ENCODE measurements around the gene ASCC1. TPM values are rescaled to one million over a fixed set of nuclear protein-coding genes. Genes with fewer than 3 reads are reported as not detected.

The ASCC1 gene
- total RNA-seq, 1 experiment from 2014 or later, result 51.3 TPM

DNA sequence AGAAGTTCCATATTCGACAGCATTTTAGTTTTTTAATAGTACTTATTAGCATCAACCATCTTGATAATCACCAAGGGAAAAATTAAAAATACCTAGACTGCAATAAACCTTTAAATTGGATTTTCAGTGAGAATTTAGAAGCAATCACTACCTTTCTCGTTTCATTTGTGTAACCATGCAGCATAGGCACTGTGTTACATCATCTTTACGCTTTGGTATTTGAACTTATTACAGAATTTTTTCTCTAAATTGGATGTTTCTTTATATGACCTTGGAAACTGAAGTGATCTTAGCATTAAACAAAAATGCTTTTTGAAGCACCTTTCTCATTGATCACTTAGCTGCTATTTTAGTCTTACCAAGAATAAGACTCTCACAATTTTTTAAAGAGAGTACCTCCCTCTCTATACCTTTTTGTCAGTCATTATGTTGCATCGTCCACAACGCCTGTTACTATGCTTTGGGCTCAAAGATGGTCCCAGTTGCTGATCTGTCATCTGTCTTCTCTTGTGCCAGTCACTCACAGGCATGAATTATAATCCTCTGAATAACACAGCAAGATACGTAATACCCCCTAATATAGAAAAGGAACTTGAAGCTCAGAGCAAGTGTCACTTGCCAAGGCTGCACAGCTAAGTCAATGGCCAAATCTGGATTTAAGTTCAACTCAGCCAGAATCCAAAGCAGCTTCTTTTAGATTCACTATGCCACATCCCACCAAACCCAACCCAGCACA, 19.6 kb upstream of the ASCC1 start:
- no peak for DNase-seq
- no TSS peak for BruUV-seq (replicated peaks)
- TF ChIP-seq, protein P1, sequence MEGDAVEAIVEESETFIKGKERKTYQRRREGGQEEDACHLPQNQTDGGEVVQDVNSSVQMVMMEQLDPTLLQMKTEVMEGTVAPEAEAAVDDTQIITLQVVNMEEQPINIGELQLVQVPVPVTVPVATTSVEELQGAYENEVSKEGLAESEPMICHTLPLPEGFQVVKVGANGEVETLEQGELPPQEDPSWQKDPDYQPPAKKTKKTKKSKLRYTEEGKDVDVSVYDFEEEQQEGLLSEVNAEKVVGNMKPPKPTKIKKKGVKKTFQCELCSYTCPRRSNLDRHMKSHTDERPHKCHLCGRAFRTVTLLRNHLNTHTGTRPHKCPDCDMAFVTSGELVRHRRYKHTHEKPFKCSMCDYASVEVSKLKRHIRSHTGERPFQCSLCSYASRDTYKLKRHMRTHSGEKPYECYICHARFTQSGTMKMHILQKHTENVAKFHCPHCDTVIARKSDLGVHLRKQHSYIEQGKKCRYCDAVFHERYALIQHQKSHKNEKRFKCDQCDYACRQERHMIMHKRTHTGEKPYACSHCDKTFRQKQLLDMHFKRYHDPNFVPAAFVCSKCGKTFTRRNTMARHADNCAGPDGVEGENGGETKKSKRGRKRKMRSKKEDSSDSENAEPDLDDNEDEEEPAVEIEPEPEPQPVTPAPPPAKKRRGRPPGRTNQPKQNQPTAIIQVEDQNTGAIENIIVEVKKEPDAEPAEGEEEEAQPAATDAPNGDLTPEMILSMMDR (IDR thresholded peaks at IDR 0.05; ENCODE audit: unreplicated experiment), result no peak
- Mint-ChIP-seq H3K27ac (ENCODE audit: unreplicated experiment) (no peak overlapping the region), H3K27me3 (ENCODE audit: unreplicated experiment) (no peaks in the 10 kb centered on the region), H3K9me3 (ENCODE audit: low read depth, unreplicated experiment) (no peaks in the 10 kb centered on the region), H3K36me3 (ENCODE audit: insufficient read depth, unreplicated experiment) (peaks cover 64% of the 10 kb centered on the region), H3K4me1 (ENCODE audit: low read depth, unreplicated experiment) (no peaks in the 10 kb centered on the region), H3K4me3 (ENCODE audit: low read depth, unreplicated experiment) (no peak overlapping the region)
- intact Hi-C loops (cut with micrococcal nuclease; ENCODE audit: unreplicated experiment), result no loop called here
- CTCF ChIA-PET, result no interaction called here

DNA sequence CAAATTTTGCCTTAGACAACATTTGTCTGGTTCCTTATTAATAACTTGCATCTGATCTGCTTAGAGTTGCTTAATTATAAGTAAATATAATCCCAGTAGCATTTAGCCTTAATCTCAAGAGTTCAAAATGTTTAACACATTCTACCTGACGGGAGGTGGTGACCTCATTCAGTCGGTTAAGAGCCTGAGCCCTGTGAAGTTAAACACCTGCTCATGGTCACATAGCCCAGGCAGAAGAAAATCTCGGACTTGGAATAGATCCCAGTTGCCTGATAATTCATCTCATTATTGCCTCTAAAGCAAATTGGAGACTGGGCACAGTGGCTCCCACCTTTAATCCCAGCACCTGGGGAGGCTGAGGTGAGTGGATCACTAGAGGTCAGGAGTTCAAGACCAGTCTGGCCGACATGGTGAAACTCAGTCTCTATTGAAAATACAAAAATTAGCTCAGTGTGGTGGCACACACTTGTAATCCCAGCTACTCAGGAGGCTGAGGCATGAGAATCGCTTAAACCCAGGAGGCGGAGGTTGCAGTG, 18.6 kb upstream of the ASCC1 start:
- peaks cover 75% of the 10 kb centered on the region for H3K36me3 Mint-ChIP-seq (ENCODE audit: insufficient read depth, unreplicated experiment)
- CTCF ChIA-PET, result interaction anchor here (0.7 kb wide), 1 partner anchor 12 kb away, joined by 3 read pairs; no protein-coding TSS in a partner anchor
- intact Hi-C loops (cut with micrococcal nuclease; ENCODE audit: unreplicated experiment), result no loop called here
- BruUV-seq (replicated peaks), result no TSS peak
- H3K27me3 Mint-ChIP-seq (ENCODE audit: unreplicated experiment), result no peaks in the 10 kb centered on the region
- H3K9me3 Mint-ChIP-seq (ENCODE audit: low read depth, unreplicated experiment), result no peaks in the 10 kb centered on the region
- TF ChIP-seq, protein P1 (IDR thresholded peaks at IDR 0.05; ENCODE audit: unreplicated experiment), result no peak
- H3K4me3 Mint-ChIP-seq (ENCODE audit: low read depth, unreplicated experiment), result no peak overlapping the region
- DNase-seq, result no peak
- no peak overlapping the region for H3K27ac Mint-ChIP-seq (ENCODE audit: unreplicated experiment)
- H3K4me1 Mint-ChIP-seq (ENCODE audit: low read depth, unreplicated experiment), result no peaks in the 10 kb centered on the region

DNA sequence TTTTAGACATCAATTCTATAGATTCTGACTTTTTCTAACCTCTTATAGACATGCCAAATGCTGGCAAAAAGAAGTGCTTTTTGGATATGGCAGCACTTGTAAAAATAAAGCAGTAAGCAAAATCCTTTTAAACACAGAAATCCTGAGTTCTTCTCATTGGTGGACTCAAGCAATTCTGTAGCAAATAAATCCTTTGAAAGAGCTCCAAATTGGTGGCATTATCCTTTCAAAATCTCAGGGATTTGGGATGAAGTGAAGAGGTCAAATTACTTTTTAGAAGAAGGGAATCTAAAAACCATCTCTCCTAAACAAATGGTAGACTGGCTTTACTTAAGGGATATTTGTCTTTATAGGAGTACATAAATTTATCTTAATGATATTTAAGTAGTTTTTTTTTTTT, 17.5 kb upstream of the ASCC1 start:
- no TSS peak for BruUV-seq (replicated peaks)
- TF ChIP-seq, protein P1 (IDR thresholded peaks at IDR 0.05; ENCODE audit: unreplicated experiment), result no peak
- Mint-ChIP-seq H3K27me3 (ENCODE audit: unreplicated experiment) (no peaks in the 10 kb centered on the region), H3K27ac (ENCODE audit: unreplicated experiment) (no peak overlapping the region), H3K4me3 (ENCODE audit: low read depth, unreplicated experiment) (no peak overlapping the region), H3K36me3 (ENCODE audit: insufficient read depth, unreplicated experiment) (peaks cover 72% of the 10 kb centered on the region), H3K9me3 (ENCODE audit: low read depth, unreplicated experiment) (no peaks in the 10 kb centered on the region), H3K4me1 (ENCODE audit: low read depth, unreplicated experiment) (no peaks in the 10 kb centered on the region)
- CTCF ChIA-PET, result no interaction called here
- no peak for DNase-seq
- intact Hi-C loops (cut with micrococcal nuclease; ENCODE audit: unreplicated experiment), result no loop called here

DNA sequence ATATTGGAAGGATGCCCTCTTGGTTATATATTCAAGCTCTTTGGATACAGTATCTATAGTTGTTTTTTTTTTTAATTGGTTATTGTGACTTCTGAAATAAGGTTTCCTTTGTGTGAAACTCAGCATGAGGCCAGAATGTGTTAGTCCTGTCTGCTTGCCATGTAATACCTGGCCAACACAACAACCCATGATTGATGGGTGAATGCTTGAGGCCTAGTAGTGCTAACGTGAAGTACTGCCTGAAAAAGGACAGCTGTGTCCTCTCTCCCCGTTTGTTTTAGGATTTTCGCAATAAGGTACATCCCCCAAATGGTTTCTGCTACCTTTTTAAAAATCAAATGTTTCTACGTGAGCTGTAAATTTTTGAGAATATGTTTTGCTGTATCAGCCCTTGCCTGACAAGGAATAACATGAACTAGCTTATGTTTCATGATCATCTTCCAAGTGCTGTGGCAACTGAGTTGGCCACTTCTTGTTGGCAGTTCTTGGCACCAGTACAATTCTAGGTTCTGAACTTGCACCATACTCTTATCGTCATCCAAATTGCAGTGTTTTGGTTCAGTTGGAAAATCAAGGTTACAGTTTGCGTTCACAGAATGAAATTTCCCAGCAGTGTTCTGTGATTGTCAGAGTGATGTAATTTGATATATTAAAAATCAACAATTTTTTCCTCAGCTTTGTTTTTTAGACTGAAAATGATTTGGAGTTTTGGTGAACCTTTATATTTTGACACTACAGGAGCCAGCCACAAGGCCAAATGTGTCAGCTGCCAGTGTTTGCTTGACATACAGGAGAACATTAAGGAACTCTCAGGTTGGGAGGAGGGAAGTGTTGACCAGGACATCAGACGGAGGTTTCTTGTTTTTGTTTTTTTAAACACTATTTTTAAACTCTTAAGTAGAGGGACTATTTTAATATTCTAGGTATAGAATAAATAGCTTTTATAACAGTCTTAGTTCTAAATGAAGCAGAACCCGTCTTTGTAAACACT, 13.5 kb upstream of the ASCC1 start:
- BruUV-seq (replicated peaks), result no TSS peak
- no peaks in the 10 kb centered on the region for H3K4me1 Mint-ChIP-seq (ENCODE audit: low read depth, unreplicated experiment)
- H3K27me3 Mint-ChIP-seq (ENCODE audit: unreplicated experiment), result no peaks in the 10 kb centered on the region
- peaks cover 67% of the 10 kb centered on the region for H3K36me3 Mint-ChIP-seq (ENCODE audit: insufficient read depth, unreplicated experiment)
- CTCF ChIA-PET, result no interaction called here
- DNase-seq, result no peak
- H3K4me3 Mint-ChIP-seq (ENCODE audit: low read depth, unreplicated experiment), result no peak overlapping the region
- intact Hi-C loops (cut with micrococcal nuclease; ENCODE audit: unreplicated experiment), result no loop called here
- H3K9me3 Mint-ChIP-seq (ENCODE audit: low read depth, unreplicated experiment), result no peaks in the 10 kb centered on the region
- TF ChIP-seq, protein P1 (IDR thresholded peaks at IDR 0.05; ENCODE audit: unreplicated experiment), result no peak
- H3K27ac Mint-ChIP-seq (ENCODE audit: unreplicated experiment), result no peak overlapping the region
